ENCODE data around the gene FBXL14. TPM values are rescaled to one million over a fixed set of nuclear protein-coding genes. Genes with fewer than 3 reads are reported as not detected.
A peak's percentile ranks its signal among the peaks of the same experiment; 100 is the strongest.

FBXL14 gene
- polyA plus RNA-seq, 1 donor from 2014 or later: 15.1 TPM

GRCh38 chr12:1595026-1595561 lies 713 bp upstream of the FBXL14 start:
- Histone ChIP-seq H3F3A (ENCODE audit: insufficient read depth, low read length, poor library complexity, severe bottlenecking) (peaks cover 7% of the 10 kb centered on the region), H3K4me2 (ENCODE audit: low read length) (peak overlapping the region; percentile 96), H3K9ac (ENCODE audit: low read length) (peak overlapping the region; percentile 84), H3K27me3 (ENCODE audit: insufficient read depth, low read depth, low read length) (no peaks in the 10 kb centered on the region), H3K27ac (ENCODE audit: low read length) (peak overlapping the region; percentile 90), H3K79me2 (replicated peaks; ENCODE audit: insufficient read depth, low read length) (peaks cover 67% of the 10 kb centered on the region), H3K36me3 (ENCODE audit: insufficient read depth, low read length) (peaks cover 7% of the 10 kb centered on the region), H3K9me3 (ENCODE audit: low read length) (no peaks in the 10 kb centered on the region), H3K9me2 (ENCODE audit: insufficient read depth, low read length) (no peaks in the 10 kb centered on the region), H3K4me3 (ENCODE audit: low read length) (peak overlapping the region; percentile 66), H4K20me1 (ENCODE audit: insufficient read depth) (peaks cover 36% of the 10 kb centered on the region), H2AFZ (ENCODE audit: low read depth, low read length) (peak overlapping the region; percentile 71)
- TF ChIP-seq RAD21 (conservative IDR thresholded peaks at IDR 0.05) (no peak), SMC3 (conservative IDR thresholded peaks at IDR 0.05; ENCODE audit: poor library complexity) (peak; percentile 4), REST (IDR thresholded peaks at IDR 0.05; ENCODE audit: borderline replicate concordance) (no peak)

- Histone ChIP-seq H3K79me2 (replicated peaks; ENCODE audit: insufficient read depth, low read length) (peaks cover 70% of the 10 kb centered on the region), H2AFZ (ENCODE audit: low read depth, low read length) (no peak overlapping the region), H3K27ac (ENCODE audit: low read length) (peak overlapping the region; percentile 81), H3K9ac (ENCODE audit: low read length) (peak overlapping the region; percentile 84), H4K20me1 (ENCODE audit: insufficient read depth) (peaks cover 41% of the 10 kb centered on the region), H3K4me2 (ENCODE audit: low read length) (peak overlapping the region; percentile 96), H3K36me3 (ENCODE audit: insufficient read depth, low read length) (peaks cover 7% of the 10 kb centered on the region), H3K9me2 (ENCODE audit: insufficient read depth, low read length) (no peaks in the 10 kb centered on the region), H3K27me3 (ENCODE audit: insufficient read depth, low read depth, low read length) (no peaks in the 10 kb centered on the region), H3K4me3 (ENCODE audit: low read length) (peak overlapping the region; percentile 99), H3K9me3 (ENCODE audit: low read length) (no peaks in the 10 kb centered on the region), H3F3A (ENCODE audit: insufficient read depth, low read length, poor library complexity, severe bottlenecking) (peaks cover 7% of the 10 kb centered on the region)
- TF ChIP-seq POLR2AphosphoS5 (IDR thresholded peaks at IDR 0.05) (no peak), TAF1 (IDR thresholded peaks at IDR 0.05; ENCODE audit: low read depth) (no peak), SMC3 (conservative IDR thresholded peaks at IDR 0.05; ENCODE audit: poor library complexity) (no peak), EP300 (conservative IDR thresholded peaks at IDR 0.05; ENCODE audit: poor library complexity, severe bottlenecking) (no peak), REST (IDR thresholded peaks at IDR 0.05; ENCODE audit: borderline replicate concordance) (no peak), EZH2 (IDR thresholded peaks at IDR 0.05; ENCODE audit: borderline replicate concordance, insufficient read depth, low read length, poor library complexity, severe bottlenecking) (no peak), MXI1 (conservative IDR thresholded peaks at IDR 0.05; ENCODE audit: poor library complexity, severe bottlenecking) (no peak), RAD21 (conservative IDR thresholded peaks at IDR 0.05) (no peak)
- TF ChIP-seq, protein P1, sequence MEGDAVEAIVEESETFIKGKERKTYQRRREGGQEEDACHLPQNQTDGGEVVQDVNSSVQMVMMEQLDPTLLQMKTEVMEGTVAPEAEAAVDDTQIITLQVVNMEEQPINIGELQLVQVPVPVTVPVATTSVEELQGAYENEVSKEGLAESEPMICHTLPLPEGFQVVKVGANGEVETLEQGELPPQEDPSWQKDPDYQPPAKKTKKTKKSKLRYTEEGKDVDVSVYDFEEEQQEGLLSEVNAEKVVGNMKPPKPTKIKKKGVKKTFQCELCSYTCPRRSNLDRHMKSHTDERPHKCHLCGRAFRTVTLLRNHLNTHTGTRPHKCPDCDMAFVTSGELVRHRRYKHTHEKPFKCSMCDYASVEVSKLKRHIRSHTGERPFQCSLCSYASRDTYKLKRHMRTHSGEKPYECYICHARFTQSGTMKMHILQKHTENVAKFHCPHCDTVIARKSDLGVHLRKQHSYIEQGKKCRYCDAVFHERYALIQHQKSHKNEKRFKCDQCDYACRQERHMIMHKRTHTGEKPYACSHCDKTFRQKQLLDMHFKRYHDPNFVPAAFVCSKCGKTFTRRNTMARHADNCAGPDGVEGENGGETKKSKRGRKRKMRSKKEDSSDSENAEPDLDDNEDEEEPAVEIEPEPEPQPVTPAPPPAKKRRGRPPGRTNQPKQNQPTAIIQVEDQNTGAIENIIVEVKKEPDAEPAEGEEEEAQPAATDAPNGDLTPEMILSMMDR (IDR thresholded peaks at IDR 0.05; ENCODE audit: poor library complexity, severe bottlenecking): no peak
Observed at GRCh38 chr12:1594006-1594260, 448 bp downstream of the FBXL14 start.
